NCI-H128 (cell line): ENCODE data around the gene PTPRN2.
"Not testable (repeated sequence)": the region's sequence is repeated elsewhere in the genome, so short reads cannot be mapped to it uniquely, and the experiment has no call there.

Experiments
- DNase-seq: peaks from one replicate; lab custom pipeline; 2025; ENCODE audit not compliant: unreplicated experiment; lab: John Stamatoyannopoulos, UW

Gene PTPRN2

GRCh38 chr7:158262284-158263109 is 325.1 kb downstream of the PTPRN2 start:
- DNase-seq, result no peak

DNA sequence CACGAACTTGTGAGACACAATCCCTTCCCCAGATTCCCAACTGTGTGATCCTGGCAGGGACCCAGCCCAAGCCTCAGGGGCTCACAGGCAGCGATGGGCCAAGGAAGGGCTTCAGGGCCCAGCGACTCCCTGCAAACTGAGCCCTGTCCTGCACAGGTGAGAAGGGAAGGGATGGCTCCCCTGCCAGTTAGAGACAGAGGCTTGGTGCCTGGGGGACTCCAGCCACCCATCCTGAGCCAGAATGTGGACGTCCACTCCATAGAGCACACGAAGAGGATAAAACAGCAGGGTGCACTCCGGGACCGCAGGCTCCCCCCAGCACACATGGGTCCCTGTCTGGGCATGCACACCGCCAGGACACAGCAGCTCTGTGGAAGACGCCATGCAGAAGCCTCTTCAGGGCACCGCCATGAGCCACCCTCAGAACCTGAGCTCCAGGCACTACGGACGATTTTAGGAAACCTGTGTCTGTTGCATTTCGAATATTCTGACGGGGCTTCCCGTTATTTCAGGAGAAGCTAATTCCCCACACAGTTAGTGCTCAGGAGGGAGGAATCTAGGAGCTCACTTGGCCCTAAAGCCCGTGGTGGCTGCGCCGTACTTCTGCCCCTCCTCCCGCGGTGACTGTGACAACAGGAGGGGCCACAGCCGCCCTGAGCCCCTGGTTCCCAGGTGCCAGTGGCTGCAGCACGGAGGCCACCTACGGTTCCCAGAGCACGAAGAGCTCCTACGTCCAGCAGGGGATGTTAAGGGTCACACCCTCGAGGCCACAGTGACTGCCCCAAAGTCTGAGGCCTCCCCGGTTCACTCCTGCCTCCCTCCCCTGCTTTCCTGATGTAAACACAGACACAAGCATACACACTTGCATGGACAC is 326.0 kb downstream of the PTPRN2 start:
- DNase-seq, result no peak

- no peak for DNase-seq
Measured at GRCh38 chr7:158260567-158261361, 326.9 kb downstream of the PTPRN2 start.

GRCh38 chr7:158259671-158260418 is 327.8 kb downstream of the PTPRN2 start:
- no peak for DNase-seq

DNA sequence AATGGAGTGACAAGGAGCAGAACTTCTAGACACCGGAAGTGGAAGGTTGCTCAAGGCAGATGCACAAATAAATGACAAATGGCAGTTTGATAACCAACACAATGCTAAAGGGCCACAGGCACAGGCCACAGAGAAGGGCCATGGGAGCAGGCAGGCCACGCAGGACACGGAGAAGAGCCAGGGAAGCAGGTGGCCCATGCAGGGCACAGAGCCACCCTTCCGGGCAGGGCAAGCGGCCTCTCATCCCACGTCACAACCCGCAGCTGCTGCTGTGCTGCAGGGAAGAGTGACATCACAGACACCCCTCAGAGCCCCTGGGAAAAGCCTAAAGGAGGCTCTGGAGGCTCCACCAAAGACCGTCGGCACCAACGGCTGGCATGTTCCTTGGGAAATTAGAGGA is 328.5 kb downstream of the PTPRN2 start:
- DNase-seq, result no peak

GRCh38 chr7:158258411-158259130 is 329.1 kb downstream of the PTPRN2 start:
- DNase-seq, result no peak

DNA sequence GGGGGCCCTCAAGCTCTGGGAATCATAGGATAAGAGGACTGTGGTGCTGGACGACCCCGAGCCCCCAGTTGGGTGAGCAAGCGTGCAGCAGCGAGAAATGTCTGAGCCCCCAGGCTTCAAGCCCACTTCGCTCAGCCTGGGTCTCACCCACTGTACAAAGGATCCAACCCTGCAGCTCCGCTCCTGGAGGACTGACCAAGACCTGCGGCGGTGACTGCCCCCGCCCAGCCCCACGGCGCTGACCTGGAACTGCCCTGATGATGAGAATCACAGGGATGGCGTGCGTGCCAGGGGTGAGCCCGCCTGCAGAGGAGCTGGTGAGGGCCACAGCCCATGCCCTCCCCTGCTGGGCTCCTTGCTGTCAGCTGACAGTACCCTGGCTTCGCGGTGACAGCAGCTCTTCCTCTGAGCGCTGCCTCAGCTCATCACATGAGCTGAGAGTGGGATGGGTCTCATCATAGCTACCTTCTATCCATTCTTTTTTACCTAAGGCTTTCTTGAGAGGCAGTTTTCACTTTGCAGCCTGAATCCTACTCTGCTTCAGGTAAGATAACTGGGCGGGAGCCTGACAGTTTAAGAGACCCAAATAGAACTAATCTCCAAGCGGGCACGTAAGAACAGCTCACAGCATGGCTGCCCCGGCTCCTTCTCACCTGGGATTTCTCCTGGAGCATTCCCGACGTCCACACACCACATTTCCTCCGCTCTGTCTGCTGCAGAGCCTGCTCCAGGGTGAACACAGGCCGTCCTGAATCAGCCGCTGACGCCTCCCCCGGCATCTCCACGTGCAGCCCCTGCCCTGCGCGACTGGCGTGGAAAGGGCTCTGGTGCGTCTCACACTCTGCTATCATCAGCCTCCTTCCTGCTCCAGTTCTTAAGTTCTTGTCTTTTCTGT is 329.9 kb downstream of the PTPRN2 start:
- DNase-seq, result no peak

GRCh38 chr7:158257001-158257400 is 330.6 kb downstream of the PTPRN2 start:
- DNase-seq, result no peak

GRCh38 chr7:158256091-158256816 is 331.4 kb downstream of the PTPRN2 start:
- DNase-seq, result no peak

- DNase-seq, result no peak
Measured at GRCh38 chr7:158255558-158255957, 332.1 kb downstream of the PTPRN2 start.

DNA sequence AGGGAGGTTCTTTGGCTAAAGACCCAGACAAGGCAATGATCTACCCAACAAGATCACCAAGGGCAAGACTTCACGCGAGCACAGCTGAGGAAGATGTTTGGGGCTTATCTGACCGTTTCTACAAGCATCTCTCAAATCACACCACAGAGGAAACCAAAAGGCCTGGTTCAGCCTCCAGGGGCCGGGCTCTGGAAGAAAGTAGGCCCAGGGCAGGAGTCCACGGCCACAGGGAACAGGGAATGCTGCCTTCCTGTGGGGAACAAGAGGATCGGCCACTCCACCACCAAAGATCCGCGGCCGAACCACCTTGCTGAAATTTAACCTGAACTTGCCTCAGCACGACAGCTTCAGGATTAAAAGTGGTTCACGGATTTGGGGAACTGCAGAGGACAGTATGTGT is 332.5 kb downstream of the PTPRN2 start:
- DNase-seq, result no peak

DNA sequence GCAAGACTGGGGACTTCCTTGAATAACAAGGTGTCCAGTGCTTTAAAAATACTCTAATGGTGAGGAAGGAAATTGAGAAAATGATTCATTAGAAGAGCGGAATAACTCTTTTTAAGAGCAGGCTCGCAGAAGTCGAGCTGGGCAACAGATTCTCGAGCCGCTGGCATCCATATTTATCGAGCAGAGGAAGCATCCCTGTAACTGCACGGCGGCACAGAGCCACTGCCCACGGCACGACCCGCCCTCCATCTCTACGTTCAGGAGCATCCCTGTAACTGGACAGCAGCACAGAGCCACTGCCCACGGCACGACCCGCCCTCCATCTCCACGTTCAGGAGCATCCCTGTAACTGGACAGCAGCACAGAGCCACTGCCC is 334.0 kb downstream of the PTPRN2 start:
- not testable (repeated sequence) for DNase-seq

DNA sequence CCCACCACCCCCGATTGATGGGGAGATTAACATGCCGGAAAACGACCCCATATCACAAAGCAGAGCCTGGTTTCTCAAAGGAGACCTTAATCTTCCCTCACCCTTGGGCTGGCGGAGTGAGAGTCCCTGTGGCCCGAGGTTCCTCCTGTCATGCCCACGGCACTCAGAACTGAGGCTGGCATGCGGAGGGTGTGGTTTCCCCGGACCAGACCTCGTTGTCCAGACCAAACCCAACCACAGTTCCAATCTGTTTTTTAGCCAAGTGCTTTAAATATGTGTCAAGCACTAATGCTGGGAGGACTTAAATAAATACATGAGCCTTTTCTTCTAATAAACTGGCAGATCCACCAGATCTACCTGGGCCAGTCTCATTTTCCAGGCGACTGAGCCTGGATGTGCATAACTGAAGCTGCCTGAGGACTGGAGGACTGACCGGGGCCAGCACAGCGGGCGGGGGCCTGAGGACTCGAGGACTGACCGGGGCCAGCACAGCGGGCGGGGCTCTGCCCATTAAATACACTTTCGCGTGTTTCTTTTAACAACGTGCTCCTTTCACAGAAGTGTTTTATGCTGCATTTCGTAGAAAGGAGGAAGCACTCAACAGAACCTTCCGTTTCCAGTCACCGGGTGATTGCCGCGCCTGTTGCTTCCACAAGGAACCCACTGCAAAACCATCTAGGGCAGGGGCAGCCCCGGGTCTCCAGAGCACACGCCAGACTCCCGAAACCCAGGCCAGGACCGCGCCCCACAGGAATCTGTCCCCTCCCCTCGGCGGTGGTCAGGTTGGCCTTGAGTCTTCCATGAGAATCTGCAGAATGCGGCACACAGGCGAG is 334.6 kb downstream of the PTPRN2 start:
- no peak for DNase-seq

GRCh38 chr7:158252081-158252836 is 335.4 kb downstream of the PTPRN2 start:
- DNase-seq, result no peak

DNA sequence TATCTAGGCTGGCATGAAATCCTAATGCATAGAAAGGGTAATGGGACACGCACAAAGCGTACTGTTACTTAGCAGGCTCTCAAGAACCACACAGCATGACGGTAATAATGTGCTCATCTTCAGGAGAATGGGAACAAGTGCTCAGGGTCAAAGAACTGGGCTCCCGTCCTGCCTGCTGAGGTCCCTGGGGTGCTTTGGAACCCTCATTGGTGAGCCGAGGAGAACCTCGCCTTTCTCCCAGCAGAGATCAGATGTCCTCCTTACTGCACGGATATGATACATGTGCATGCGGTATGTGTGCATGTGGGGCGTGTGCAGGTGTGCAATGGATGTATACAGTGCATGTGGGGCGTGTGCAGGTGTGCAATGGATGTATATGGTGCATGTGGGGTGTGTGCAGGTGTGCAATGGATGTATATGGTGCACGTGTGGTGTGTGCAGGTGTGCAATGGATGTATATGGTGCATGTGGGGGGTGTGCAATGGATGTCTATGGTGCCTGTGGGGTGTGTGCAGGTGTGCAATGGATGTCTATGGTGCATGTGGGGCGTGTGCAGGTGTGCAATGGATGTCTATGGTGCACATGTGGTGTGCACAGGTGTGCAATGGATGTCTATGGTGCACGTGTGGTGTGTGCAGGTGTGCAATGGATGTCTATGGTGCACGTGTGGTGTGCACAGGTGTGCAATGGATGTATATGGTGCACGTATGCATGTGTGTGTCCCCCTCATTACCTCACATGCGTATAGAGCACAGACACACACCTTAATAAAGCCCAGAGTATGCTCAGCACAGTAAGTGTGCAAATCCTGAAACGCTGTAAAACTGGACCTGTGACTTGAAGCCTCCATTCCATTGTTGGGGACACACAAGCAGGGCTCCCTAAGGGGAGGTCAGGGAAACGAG is 336.3 kb downstream of the PTPRN2 start:
- peak; percentile 8 for DNase-seq

DNA sequence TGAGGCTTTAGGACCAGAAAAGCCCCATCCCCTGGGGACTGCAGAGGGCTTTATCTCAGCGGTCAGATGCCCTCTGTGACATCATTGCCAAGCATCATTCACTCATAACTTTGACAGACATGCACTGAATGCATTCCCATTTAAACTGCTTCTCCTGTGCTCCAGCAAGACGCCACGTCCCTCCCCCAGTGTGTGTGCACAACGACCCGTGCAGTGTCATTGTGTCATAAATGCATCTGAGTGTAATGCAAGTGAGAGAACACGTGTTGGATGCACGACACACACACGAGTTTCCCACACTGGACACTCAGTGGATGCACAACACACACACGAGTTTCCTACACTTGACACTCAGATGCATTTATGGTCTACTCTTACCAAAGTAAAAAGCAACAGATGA is 337.9 kb downstream of the PTPRN2 start:
- no peak for DNase-seq
